Measurements from ENCODE around the gene SEC16B. TPM values are rescaled to one million over a fixed set of nuclear protein-coding genes. Genes with fewer than 3 reads are reported as not detected.

The SEC16B gene
- total and polyA plus RNA-seq, 11 donors, result 1.1 to 3.8 (median 2.3) TPM

DNA sequence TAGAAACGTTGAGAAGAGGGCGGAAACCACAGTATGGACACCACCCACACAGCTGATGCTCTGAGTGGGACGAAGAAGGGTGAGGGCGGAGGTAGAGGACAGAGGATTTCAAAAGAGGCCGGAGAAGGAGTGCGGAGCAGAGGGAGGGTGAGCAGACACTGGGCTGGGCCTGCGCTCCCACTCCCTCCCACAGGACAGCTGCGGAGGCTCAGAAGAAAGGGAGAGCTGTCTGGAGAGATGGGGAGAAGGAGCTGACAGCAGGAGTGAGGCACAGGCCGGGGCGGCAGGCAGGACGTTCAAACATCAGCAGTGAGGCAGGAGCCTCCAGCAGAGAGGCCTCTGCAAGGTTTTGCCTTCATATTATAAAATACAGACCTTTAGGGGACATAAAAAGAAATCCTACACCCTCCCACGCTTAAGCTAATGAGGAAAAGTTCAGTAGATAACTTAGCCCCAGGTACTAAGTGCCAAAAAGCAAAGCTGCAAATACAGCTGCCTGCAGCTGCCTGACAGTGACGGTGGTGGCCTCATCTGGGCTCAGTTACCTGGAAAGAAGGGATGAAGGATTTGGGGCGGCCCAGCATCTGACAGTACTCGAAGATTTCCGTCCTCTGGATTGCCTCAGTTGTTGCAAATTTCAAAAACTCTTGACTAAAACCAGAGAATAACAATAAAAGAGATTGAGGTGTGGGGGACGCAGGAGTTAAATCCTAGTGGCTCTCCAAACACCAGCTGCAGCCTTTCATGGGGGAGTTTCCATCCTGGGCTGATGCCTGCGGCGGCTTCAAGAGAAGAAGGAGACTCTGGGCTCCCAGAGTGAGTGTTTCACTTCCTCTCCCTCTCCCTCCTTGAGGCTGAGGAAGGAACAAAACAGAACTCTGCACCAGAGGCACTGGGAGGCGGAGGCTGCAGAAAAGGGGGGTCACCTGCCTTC is 25.6 kb downstream of the SEC16B start:
- Histone ChIP-seq H3K36me3 (peaks cover 0 to 70% (median 31%) of the 10 kb centered on the region in 9 donors), H3K9me3 (no peaks in the 10 kb centered on the region), H3K4me3 (no peak overlapping the region), H3K27ac (no peak overlapping the region), H3K27me3 (no peaks in the 10 kb centered on the region), H3K4me1 (peaks cover 0 to 9% (median 0%) of the 10 kb centered on the region in 12 donors)
- intact Hi-C loops (cut with DNase I), result loop anchor here in 8 of 10 donors (2.0 to 10.0 kb wide), 7 partner anchors 341 to 1047 kb away; no protein-coding TSS in a partner anchor
- no peak for DNase-seq
- 76 to 81% (median 78%) methylated on average over 20 of the region's 20 CpGs for WGBS, 4 donors
- ATAC-seq, result peak in 3 of 4 donors; percentile 14 to 39 (median 21)
- TF ChIP-seq, protein P1, sequence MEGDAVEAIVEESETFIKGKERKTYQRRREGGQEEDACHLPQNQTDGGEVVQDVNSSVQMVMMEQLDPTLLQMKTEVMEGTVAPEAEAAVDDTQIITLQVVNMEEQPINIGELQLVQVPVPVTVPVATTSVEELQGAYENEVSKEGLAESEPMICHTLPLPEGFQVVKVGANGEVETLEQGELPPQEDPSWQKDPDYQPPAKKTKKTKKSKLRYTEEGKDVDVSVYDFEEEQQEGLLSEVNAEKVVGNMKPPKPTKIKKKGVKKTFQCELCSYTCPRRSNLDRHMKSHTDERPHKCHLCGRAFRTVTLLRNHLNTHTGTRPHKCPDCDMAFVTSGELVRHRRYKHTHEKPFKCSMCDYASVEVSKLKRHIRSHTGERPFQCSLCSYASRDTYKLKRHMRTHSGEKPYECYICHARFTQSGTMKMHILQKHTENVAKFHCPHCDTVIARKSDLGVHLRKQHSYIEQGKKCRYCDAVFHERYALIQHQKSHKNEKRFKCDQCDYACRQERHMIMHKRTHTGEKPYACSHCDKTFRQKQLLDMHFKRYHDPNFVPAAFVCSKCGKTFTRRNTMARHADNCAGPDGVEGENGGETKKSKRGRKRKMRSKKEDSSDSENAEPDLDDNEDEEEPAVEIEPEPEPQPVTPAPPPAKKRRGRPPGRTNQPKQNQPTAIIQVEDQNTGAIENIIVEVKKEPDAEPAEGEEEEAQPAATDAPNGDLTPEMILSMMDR (IDR thresholded peaks at IDR 0.05), result no peak
- TF ChIP-seq POLR2A (IDR thresholded peaks at IDR 0.05), result no peak

DNA sequence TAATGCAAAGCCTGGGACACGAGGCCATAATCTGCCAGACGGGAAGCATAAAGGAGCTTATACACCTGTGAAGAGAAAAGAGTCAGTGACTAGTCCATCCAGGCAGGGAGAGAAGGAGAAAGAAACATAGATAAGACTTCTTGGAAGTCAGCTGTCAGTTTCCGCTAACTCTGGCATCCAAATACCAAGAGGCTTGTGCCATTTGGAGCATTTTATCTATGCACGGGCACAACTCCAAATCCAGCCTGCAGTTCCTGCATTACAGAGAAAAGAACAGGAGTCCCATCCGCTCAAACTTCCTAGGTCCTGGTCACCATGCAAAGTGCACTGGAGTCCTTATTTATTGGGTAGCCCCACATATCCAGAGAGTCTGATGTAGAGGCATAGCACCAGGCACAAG is 27.9 kb downstream of the SEC16B start:
- WGBS, 4 donors, result 47 to 68% (median 55%) methylated on average over 5 of the region's 5 CpGs
- Histone ChIP-seq H3K4me3 (no peak overlapping the region), H3K36me3 (peaks cover 0 to 85% (median 39%) of the 10 kb centered on the region in 9 donors), H3K27me3 (no peaks in the 10 kb centered on the region), H3K4me1 (peaks cover 0 to 7% (median 0%) of the 10 kb centered on the region in 12 donors), H3K27ac (no peak overlapping the region), H3K9me3 (no peaks in the 10 kb centered on the region)
- no peak for DNase-seq
- TF ChIP-seq, protein P1 (IDR thresholded peaks at IDR 0.05), result no peak
- no peak for TF ChIP-seq POLR2A (IDR thresholded peaks at IDR 0.05)
- peak in 1 of 4 donors; percentile 11 for ATAC-seq
- intact Hi-C loops (cut with DNase I), result loop anchor here in 6 of 10 donors (5.0 to 10.0 kb wide), 5 partner anchors 343 to 1045 kb away; no protein-coding TSS in a partner anchor

DNA sequence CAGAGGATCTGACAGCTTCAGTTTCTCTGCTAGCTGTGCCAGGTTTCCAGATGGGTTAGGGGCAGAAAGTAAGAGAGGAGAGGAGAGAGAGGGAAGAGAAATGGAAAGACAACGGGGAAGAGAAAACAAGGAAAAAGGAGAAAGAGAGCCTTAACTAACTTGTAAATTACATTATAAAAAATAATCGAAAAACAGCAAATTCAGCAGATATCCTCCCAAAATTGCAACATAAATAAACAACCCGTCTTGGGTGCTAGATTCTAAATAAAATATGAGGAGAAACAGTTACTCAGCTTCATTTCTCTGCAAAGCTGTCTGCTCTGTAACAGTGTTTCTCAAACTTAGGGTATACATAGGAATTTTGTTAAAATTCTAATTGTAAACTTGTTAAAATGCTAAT is 29.2 kb downstream of the SEC16B start:
- Histone ChIP-seq H3K4me1 (peaks cover 0 to 7% (median 0%) of the 10 kb centered on the region in 12 donors), H3K9me3 (no peaks in the 10 kb centered on the region), H3K36me3 (peaks cover 0 to 87% (median 38%) of the 10 kb centered on the region in 9 donors), H3K27ac (no peak overlapping the region), H3K27me3 (no peaks in the 10 kb centered on the region), H3K4me3 (no peak overlapping the region)
- no peak for TF ChIP-seq POLR2A (IDR thresholded peaks at IDR 0.05)
- DNase-seq (no peak), ATAC-seq (no peak)
- WGBS, 4 donors, result 90 to 95% (median 92%) methylated on average over 3 of the region's 3 CpGs
- intact Hi-C loops (cut with DNase I), result loop anchor here in 6 of 10 donors (5.0 to 10.0 kb wide), 5 partner anchors 344 to 1043 kb away; no protein-coding TSS in a partner anchor

DNA sequence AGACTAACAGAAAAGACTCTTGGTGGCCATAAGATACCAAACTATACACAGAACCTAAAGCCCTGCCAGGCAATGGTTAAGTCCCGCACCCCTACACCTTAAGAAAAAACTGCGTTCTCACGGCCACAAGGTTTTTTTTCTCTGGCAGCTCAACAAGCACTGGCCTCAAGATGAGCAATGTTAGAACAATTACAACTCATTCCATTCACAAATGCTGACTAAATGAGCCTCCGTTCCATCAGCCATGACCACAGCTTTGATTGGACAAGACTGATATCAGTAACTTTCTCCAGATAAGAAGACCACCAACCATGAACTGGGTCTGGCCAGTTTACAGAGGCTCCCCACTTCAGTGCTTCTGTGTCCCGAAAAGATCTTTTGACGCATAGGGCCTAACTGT is 31.9 kb downstream of the SEC16B start:
- TF ChIP-seq, protein P1 (IDR thresholded peaks at IDR 0.05), result no peak
- no peak for TF ChIP-seq POLR2A (IDR thresholded peaks at IDR 0.05)
- 85 to 93% (median 91%) methylated on average over 6 of the region's 6 CpGs for WGBS, 4 donors
- intact Hi-C loops (cut with DNase I), result no loop called here
- ATAC-seq, result no peak
- no peak for DNase-seq
- peaks cover 0 to 16% (median 0%) of the 10 kb centered on the region in 12 donors for H3K4me1 ChIP-seq
- H3K27ac ChIP-seq, result no peak overlapping the region
- H3K36me3 ChIP-seq, result peaks cover 0 to 93% (median 28%) of the 10 kb centered on the region in 9 donors
- H3K27me3 ChIP-seq, result no peaks in the 10 kb centered on the region
- no peak overlapping the region for H3K4me3 ChIP-seq
- H3K9me3 ChIP-seq, result no peaks in the 10 kb centered on the region
